ENCODE results near the gene ASAP2.

Gene ASAP2

DNA sequence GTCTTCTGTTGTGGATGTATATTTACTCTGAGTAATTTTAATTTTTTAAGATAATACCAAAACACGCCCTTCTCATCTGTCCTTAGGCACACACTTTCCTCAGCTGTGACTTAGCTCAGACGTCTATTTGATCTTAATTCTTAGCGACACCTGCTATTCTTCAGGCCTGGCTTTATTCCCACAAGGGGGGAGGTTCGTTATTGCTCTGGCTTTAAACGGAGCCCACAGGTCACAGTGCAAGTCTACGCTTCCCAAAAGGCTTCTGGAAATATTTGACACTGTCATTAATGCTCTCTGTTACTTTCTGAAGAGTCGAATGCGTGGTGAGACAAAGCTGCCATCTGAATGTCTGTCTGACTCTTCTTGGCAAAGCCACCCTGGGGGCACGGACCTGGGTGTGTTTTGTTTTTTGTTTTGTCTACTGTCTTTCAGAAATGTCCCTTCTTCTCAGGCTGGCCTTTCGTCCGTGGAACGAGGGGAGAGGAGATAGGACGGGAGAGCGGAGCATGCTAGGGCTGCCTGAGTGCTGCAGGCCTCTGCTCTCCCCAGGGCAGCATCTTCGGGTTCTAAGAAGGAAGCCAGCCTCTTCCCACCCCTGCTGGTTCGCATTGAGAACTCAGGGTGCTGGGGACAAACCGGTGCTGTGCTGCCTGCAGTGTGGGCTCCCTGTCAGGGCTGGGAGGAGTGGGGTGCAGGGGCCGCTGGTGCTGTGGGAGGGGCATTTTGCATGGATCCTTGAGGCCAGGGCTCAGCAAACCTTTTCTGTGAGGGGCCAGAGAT, 61.9 kb downstream of the ASAP2 start:
- H3K36me3 ChIP-seq (replicated peaks), result no peaks in the 10 kb centered on the region
- TF ChIP-seq, protein P1, sequence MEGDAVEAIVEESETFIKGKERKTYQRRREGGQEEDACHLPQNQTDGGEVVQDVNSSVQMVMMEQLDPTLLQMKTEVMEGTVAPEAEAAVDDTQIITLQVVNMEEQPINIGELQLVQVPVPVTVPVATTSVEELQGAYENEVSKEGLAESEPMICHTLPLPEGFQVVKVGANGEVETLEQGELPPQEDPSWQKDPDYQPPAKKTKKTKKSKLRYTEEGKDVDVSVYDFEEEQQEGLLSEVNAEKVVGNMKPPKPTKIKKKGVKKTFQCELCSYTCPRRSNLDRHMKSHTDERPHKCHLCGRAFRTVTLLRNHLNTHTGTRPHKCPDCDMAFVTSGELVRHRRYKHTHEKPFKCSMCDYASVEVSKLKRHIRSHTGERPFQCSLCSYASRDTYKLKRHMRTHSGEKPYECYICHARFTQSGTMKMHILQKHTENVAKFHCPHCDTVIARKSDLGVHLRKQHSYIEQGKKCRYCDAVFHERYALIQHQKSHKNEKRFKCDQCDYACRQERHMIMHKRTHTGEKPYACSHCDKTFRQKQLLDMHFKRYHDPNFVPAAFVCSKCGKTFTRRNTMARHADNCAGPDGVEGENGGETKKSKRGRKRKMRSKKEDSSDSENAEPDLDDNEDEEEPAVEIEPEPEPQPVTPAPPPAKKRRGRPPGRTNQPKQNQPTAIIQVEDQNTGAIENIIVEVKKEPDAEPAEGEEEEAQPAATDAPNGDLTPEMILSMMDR (IDR thresholded peaks at IDR 0.05; ENCODE audit: low read depth, low read length, missing control alignments), result no peak
- H3K4me3 ChIP-seq (ENCODE audit: low read depth, low read length), result no peak overlapping the region
- no peak overlapping the region for H3K27ac ChIP-seq
- DNase-seq, result no peak
- in situ Hi-C loops (cut with HindIII; ENCODE audit: low pct_ligation_motif_present, low sequenced_read_pairs), result no loop called here
- H3K27me3 ChIP-seq (replicated peaks), result no peaks in the 10 kb centered on the region

DNA sequence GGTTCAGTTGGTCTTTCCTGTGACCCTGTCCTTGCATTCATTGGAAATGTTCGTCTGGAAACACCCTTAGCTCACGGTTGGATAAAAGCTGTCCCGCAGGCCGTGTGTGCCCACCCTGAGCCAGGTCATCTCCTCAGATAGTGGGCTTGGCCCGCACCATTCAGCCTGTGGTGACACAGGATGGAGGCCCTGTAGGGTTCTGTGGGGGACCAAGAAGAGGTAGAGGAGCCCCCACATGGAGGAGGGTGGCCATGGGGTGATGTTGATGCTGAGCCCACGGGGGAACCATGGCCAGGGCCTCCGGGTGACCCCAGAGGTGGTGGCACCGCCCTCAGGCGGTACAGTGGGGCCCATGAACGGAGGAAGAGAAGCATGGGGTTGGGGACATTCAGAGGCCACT, 62.7 kb downstream of the ASAP2 start:
- H3K4me3 ChIP-seq (ENCODE audit: low read depth, low read length), result no peak overlapping the region
- TF ChIP-seq, protein P1 (IDR thresholded peaks at IDR 0.05; ENCODE audit: low read depth, low read length, missing control alignments), result no peak
- no peak for DNase-seq
- no peaks in the 10 kb centered on the region for H3K27me3 ChIP-seq (replicated peaks)
- H3K36me3 ChIP-seq (replicated peaks), result no peaks in the 10 kb centered on the region
- no peak overlapping the region for H3K27ac ChIP-seq
- in situ Hi-C loops (cut with HindIII; ENCODE audit: low pct_ligation_motif_present, low sequenced_read_pairs), result no loop called here

DNA sequence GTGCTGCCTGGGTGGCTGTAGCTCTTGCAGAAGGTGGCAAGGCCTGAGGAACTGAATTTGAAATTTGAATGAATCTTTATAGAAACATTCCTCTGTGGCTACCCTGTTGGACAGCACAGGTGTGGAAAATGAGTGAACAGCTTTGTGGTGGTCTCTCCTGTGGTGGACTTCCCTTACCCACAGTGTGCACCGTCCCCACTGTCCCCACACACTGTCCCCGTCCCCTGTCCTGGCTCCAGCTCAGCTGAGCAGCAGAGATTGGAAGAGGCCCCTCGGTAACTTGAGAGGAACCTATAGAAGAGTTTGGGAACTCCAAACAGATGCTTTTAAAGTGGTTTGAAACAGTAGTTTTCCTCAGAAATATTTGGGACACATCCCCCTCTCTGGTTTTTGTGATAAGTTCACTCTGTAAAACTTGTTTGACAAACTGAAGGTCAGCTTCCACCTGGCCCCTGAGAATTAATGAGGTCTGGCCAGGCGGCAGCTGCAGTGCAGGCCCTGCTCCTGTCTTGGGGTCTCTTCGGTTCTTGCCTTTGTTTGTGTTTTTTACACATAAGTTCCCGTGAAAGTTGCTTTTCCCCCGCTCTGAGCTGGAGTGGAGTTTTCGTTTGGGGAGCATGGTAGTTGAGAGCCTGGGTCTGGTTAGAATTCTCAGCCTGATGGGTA, 63.2 kb downstream of the ASAP2 start:
- Histone ChIP-seq H3K36me3 (replicated peaks) (no peaks in the 10 kb centered on the region), H3K27me3 (replicated peaks) (no peaks in the 10 kb centered on the region), H3K27ac (no peak overlapping the region), H3K4me3 (ENCODE audit: low read depth, low read length) (no peak overlapping the region)
- in situ Hi-C loops (cut with HindIII; ENCODE audit: low pct_ligation_motif_present, low sequenced_read_pairs), result no loop called here
- TF ChIP-seq, protein P1 (IDR thresholded peaks at IDR 0.05; ENCODE audit: low read depth, low read length, missing control alignments), result no peak
- DNase-seq, result no peak

DNA sequence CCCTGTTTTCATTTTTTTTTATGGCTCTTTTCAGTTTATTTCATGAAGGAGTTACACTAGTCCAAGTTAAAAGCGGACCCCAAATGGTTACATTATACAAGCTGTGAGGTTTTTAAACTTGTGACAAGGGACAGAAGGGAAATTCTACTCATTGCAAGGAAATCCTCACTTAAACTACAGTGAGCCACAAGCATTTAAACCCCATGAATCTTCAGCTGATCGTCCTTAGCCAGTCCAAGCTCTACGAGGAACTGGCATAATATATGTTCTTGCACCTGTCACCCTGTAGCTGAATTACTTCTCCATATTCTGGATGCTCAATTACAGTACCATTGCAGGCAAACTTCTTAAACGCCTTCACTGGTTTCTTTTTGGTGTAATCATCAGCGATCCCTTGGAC, 64.5 kb downstream of the ASAP2 start:
- in situ Hi-C loops (cut with HindIII; ENCODE audit: low pct_ligation_motif_present, low sequenced_read_pairs), result no loop called here
- Histone ChIP-seq H3K36me3 (replicated peaks) (no peaks in the 10 kb centered on the region), H3K27ac (no peak overlapping the region), H3K27me3 (replicated peaks) (no peaks in the 10 kb centered on the region), H3K4me3 (ENCODE audit: low read depth, low read length) (no peak overlapping the region)
- no peak for DNase-seq
- TF ChIP-seq, protein P1 (IDR thresholded peaks at IDR 0.05; ENCODE audit: low read depth, low read length, missing control alignments), result no peak

DNA sequence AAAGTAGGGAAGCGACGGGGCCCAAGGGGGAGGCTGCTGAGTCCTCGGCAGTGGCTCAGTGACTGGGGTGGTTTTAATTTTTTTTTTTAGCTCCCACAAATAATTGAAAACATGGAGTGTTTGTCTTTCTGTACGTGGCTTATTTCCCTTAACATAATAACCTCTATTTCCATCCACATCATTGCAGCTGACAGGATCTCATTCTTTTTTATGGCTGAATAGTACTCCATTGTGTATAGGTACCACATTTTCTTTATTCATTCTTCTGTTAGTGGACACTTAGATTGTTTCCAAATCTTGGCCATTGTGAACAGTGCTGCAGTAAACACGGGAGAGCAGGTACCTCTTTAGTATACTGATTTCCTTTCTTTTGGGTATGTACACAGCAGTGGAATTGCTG, 65.1 kb downstream of the ASAP2 start:
- Histone ChIP-seq H3K27ac (no peak overlapping the region), H3K27me3 (replicated peaks) (no peaks in the 10 kb centered on the region), H3K36me3 (replicated peaks) (no peaks in the 10 kb centered on the region), H3K4me3 (ENCODE audit: low read depth, low read length) (no peak overlapping the region)
- in situ Hi-C loops (cut with HindIII; ENCODE audit: low pct_ligation_motif_present, low sequenced_read_pairs), result no loop called here
- TF ChIP-seq, protein P1 (IDR thresholded peaks at IDR 0.05; ENCODE audit: low read depth, low read length, missing control alignments), result no peak
- DNase-seq, result no peak

All from brain microvascular endothelial cell (primary cell).